Peyer's patch (tissue), 4 donors: ENCODE measurements around the gene PAX8. TPM values are rescaled to one million over a fixed set of nuclear protein-coding genes. Genes with fewer than 3 reads are reported as not detected.

ENCODE experiments used
- DNase-seq, 3 donors: peaks; one replicate each; pipeline ENCODE4 v3.0.0-alpha.2; 2017 to 2019
- H3K27ac ChIP-seq, 4 donors: fragments of 200-600 bp; sonication (generic); one replicate each; pipeline ENCODE4 v1.5.1; 2016 to 2019
- H3K27me3 ChIP-seq, 2 donors: fragments of 200-600 bp; sonication (generic); one replicate each; pipeline ENCODE4 v1.5.1; 2019
- H3K36me3 ChIP-seq, 3 donors: fragments of 200-600 bp; sonication (generic); one replicate each; pipeline ENCODE4 v1.5.1; 2016 to 2019
- H3K4me1 ChIP-seq, 4 donors: fragments of 200-600 bp; sonication (generic); one replicate each; pipeline ENCODE4 v1.5.1; 2016 to 2019
- H3K4me3 ChIP-seq, 4 donors: fragments of 200-600 bp; sonication (generic); 1 replicate in 3 of 4; 2 replicates in 1 of 4; pipeline ENCODE4 v1.5.1; 2016 to 2019; ENCODE audit warnings: mild to moderate bottlenecking in 1 of 4
- H3K9me3 ChIP-seq, 4 donors: fragments of 200-600 bp; sonication (generic); one replicate each; pipeline ENCODE4 v1.5.1; 2016 to 2019; ENCODE audit warnings: mild to moderate bottlenecking in 1 of 4
- POLR2A ChIP-seq, 2 donors: fragments of 450-650 bp; IDR thresholded peaks; one replicate each; pipeline ENCODE4 v1.5.1; 2017; ENCODE audit warnings: antibody characterized with exemption in 2 of 2, mild to moderate bottlenecking in 2 of 2, moderate library complexity in 2 of 2
- total RNA-seq, 4 donors: library from RNA; depleted of rRNA; stranded (reverse); fragments of >200 nt; gene quantifications; one replicate each; pipeline ENCODE4 v1.1.0, GENCODE V29; 2016
- TF ChIP-seq, protein P1 (sequence below), 6 experiments: fragments of 450-650 bp in 4 of 6; fragments of 200-600 bp in 2 of 6; sonication (generic) in 1 of 6; IDR thresholded peaks; one replicate each; pipeline ENCODE4 v1.5.1; 2017 to 2019; ENCODE audit warnings: antibody characterized with exemption in 6 of 6, mild to moderate bottlenecking in 3 of 6, moderate library complexity in 1 of 6

The PAX8 gene
- total RNA-seq, 4 donors from 2014 or later, result 3.3 to 22.1 (median 14.2) TPM

DNA sequence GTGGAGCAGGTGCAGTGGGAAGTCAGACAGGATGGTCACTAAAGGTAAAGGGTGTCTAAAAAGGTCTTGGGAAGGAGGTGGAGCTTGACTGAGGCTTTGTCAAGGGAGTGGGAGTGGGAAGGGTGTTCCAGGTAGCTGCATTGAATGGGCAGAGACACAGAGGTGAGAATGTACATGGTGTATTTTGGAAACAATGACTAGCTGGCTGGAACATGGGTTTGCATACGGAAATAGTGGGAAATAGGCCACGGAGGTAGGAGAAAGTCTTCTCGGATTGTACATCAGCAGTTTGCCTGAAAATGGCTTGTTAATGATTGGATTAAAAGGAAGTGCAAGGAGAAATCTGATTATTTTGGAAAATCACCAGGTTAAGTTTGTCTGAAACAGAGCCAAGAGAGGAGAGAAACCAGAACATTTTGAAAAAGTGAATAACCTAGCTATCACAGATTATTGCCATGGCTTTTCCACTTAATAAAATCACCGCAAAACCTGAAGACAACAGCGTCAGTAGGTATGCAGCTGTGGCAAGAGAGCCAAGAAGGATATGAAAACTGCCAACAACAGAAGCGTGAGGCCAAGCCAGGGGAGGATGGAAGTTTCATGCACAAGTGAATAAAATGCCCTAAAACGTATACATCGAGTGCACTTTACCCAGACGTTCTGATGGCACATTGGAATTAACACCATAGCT is 13.9 kb downstream of the PAX8 start:
- H3K27me3 ChIP-seq, result no peaks in the 10 kb centered on the region
- no peaks in the 10 kb centered on the region for H3K36me3 ChIP-seq
- H3K9me3 ChIP-seq, result no peaks in the 10 kb centered on the region
- no peak overlapping the region for H3K4me3 ChIP-seq
- DNase-seq, result no peak
- no peaks in the 10 kb centered on the region for H3K4me1 ChIP-seq
- TF ChIP-seq POLR2A (IDR thresholded peaks at IDR 0.05), result no peak
- TF ChIP-seq, protein P1, sequence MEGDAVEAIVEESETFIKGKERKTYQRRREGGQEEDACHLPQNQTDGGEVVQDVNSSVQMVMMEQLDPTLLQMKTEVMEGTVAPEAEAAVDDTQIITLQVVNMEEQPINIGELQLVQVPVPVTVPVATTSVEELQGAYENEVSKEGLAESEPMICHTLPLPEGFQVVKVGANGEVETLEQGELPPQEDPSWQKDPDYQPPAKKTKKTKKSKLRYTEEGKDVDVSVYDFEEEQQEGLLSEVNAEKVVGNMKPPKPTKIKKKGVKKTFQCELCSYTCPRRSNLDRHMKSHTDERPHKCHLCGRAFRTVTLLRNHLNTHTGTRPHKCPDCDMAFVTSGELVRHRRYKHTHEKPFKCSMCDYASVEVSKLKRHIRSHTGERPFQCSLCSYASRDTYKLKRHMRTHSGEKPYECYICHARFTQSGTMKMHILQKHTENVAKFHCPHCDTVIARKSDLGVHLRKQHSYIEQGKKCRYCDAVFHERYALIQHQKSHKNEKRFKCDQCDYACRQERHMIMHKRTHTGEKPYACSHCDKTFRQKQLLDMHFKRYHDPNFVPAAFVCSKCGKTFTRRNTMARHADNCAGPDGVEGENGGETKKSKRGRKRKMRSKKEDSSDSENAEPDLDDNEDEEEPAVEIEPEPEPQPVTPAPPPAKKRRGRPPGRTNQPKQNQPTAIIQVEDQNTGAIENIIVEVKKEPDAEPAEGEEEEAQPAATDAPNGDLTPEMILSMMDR (IDR thresholded peaks at IDR 0.05), result no peak
- no peak overlapping the region for H3K27ac ChIP-seq

DNA sequence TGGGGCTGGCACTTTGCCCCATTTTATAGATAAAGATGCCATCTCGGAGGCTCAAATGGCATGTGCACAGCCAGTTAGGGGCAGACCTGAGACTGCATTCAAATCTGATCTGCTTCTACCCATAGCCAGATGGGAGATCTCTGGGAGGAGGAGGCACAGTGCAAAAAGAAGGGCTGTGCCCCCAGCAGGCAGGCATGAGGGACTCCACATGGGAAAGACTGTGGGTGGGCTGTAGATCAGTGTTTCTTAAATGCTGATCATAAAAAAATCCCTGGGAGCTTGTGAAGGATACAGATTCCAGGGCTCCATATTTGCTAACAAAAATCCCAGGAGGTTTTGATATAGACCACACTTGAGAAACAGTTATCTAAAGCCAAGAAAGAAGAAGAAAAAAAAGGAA is 15.2 kb downstream of the PAX8 start:
- TF ChIP-seq POLR2A (IDR thresholded peaks at IDR 0.05), result no peak
- TF ChIP-seq, protein P1 (IDR thresholded peaks at IDR 0.05), result no peak
- Histone ChIP-seq H3K4me1 (no peaks in the 10 kb centered on the region), H3K27me3 (no peaks in the 10 kb centered on the region), H3K9me3 (no peaks in the 10 kb centered on the region), H3K27ac (no peak overlapping the region), H3K4me3 (no peak overlapping the region), H3K36me3 (no peaks in the 10 kb centered on the region)
- DNase-seq, result no peak

DNA sequence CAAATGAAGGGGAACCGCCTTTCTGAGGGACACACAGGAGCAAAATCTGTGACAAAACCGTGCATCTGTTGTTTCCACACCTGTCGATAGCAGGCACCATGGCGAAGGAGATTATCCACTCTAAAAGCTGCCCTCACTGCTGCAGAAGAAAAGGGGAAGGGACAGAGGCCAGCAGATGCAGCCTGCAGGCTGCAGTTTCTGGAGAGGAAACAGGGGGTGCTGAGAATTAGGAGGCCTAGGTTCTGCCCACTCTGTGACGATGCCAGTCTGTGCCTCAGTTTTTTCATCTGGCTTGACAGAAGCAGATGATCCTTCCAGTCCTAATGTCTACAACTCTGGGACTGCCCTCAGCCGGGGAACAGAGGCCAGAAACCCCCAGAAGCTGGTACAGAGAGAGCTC is 17.7 kb downstream of the PAX8 start:
- no peak for TF ChIP-seq POLR2A (IDR thresholded peaks at IDR 0.05)
- TF ChIP-seq, protein P1 (IDR thresholded peaks at IDR 0.05), result no peak
- H3K27me3 ChIP-seq, result no peaks in the 10 kb centered on the region
- H3K27ac ChIP-seq, result no peak overlapping the region
- DNase-seq, result no peak
- no peak overlapping the region for H3K4me3 ChIP-seq
- H3K4me1 ChIP-seq, result no peaks in the 10 kb centered on the region
- no peaks in the 10 kb centered on the region for H3K36me3 ChIP-seq
- H3K9me3 ChIP-seq, result no peaks in the 10 kb centered on the region

- H3K9me3 ChIP-seq, result no peaks in the 10 kb centered on the region
- no peak for DNase-seq
- no peaks in the 10 kb centered on the region for H3K4me1 ChIP-seq
- H3K4me3 ChIP-seq, result no peak overlapping the region
- H3K27ac ChIP-seq, result no peak overlapping the region
- TF ChIP-seq, protein P1 (IDR thresholded peaks at IDR 0.05), result no peak
- TF ChIP-seq POLR2A (IDR thresholded peaks at IDR 0.05), result no peak
- H3K36me3 ChIP-seq, result no peaks in the 10 kb centered on the region
- no peaks in the 10 kb centered on the region for H3K27me3 ChIP-seq
Measured at GRCh38 chr2:113258471-113259147, 20.1 kb downstream of the PAX8 start.

DNA sequence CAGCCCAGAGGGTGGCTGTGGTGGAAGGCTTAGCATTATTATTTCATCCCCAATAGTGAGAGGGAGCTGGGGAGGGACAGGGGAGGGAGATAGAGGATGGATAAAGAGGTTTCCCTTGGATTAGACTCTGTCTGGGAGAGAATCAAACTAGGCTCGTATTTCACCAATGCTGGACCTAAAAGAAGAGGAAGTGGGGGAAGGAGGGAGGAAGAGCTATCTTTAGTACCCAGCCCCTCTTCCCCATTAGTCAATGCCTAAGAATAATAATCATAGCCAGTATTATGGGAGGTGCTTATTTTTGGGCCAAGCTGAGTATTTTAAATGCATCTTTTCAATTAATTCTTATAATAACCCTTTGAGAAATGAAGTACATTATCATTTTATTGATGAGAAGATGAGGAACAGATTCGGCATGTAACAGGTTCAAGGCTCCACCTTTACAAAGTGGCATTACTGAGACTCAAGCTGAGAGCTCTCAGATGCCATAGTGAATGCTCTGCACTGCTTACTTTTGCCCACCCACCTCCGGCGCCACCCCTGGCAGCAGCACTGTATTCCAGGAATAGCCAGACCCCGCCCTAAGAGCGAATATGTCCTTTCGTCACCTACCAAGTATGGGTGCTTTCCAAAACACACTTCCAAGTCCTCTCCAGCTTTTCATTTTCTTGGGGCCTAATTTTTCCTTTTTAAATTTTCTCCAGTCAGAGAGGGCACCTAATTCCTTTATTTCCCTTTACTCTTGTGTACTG is 21.0 kb downstream of the PAX8 start:
- no peaks in the 10 kb centered on the region for H3K9me3 ChIP-seq
- TF ChIP-seq POLR2A (IDR thresholded peaks at IDR 0.05), result no peak
- TF ChIP-seq, protein P1 (IDR thresholded peaks at IDR 0.05), result no peak
- no peak overlapping the region for H3K4me3 ChIP-seq
- H3K27me3 ChIP-seq, result no peaks in the 10 kb centered on the region
- no peaks in the 10 kb centered on the region for H3K4me1 ChIP-seq
- H3K36me3 ChIP-seq, result no peaks in the 10 kb centered on the region
- no peak overlapping the region for H3K27ac ChIP-seq
- no peak for DNase-seq
